ENCODE data around the gene POMT2. TPM values are rescaled to one million over a fixed set of nuclear protein-coding genes. Genes with fewer than 3 reads are reported as not detected.

Gene POMT2
- total and polyA plus RNA-seq, 9 donors, result 11.7 to 25.9 (median 24.2) TPM

GRCh38 chr14:77260199-77260598 lies 60.5 kb downstream of the POMT2 start:
- H3K9me3 ChIP-seq (replicated peaks; ENCODE audit: control insufficient read depth, low read depth, low read length), result no peaks in the 10 kb centered on the region
- H3K27ac ChIP-seq (ENCODE audit: low read length), result no peak overlapping the region
- no peak overlapping the region for H3K4me3 ChIP-seq (ENCODE audit: low read length)
- H3K36me3 ChIP-seq (ENCODE audit: control insufficient read depth, insufficient read depth, low read length), result no peaks in the 10 kb centered on the region
- WGBS (ENCODE audit: insufficient coverage), result 77% methylated on average over 11 of the region's 11 CpGs
- no peaks in the 10 kb centered on the region for H3K4me1 ChIP-seq (ENCODE audit: control insufficient read depth, insufficient read depth, low read length)
- DNase-seq, result no peak
- H3K27me3 ChIP-seq (ENCODE audit: control insufficient read depth, insufficient read depth, low read length), result peaks cover 3% of the 10 kb centered on the region

GRCh38 chr14:77259025-77259715 lies 61.5 kb downstream of the POMT2 start:
- Histone ChIP-seq H3K4me1 (ENCODE audit: control insufficient read depth, insufficient read depth, low read length) (no peaks in the 10 kb centered on the region), H3K9me3 (replicated peaks; ENCODE audit: control insufficient read depth, low read depth, low read length) (no peaks in the 10 kb centered on the region), H3K36me3 (ENCODE audit: control insufficient read depth, insufficient read depth, low read length) (no peaks in the 10 kb centered on the region), H3K27me3 (ENCODE audit: control insufficient read depth, insufficient read depth, low read length) (peaks cover 3% of the 10 kb centered on the region), H3K4me3 (ENCODE audit: low read length) (no peak overlapping the region), H3K27ac (ENCODE audit: low read length) (no peak overlapping the region)
- WGBS (ENCODE audit: insufficient coverage), result 55% methylated on average over 4 of the region's 11 CpGs
- no peak for DNase-seq

GRCh38 chr14:77258566-77258965 lies 62.1 kb downstream of the POMT2 start:
- DNase-seq, result no peak
- H3K27ac ChIP-seq (ENCODE audit: low read length), result no peak overlapping the region
- WGBS (ENCODE audit: insufficient coverage), result 92% methylated on average over 2 of the region's 5 CpGs
- H3K4me3 ChIP-seq (ENCODE audit: low read length), result no peak overlapping the region
- no peaks in the 10 kb centered on the region for H3K9me3 ChIP-seq (replicated peaks; ENCODE audit: control insufficient read depth, low read depth, low read length)
- no peaks in the 10 kb centered on the region for H3K4me1 ChIP-seq (ENCODE audit: control insufficient read depth, insufficient read depth, low read length)
- peaks cover 3% of the 10 kb centered on the region for H3K27me3 ChIP-seq (ENCODE audit: control insufficient read depth, insufficient read depth, low read length)
- no peaks in the 10 kb centered on the region for H3K36me3 ChIP-seq (ENCODE audit: control insufficient read depth, insufficient read depth, low read length)

- Histone ChIP-seq H3K4me1 (ENCODE audit: control insufficient read depth, insufficient read depth, low read length) (no peaks in the 10 kb centered on the region), H3K36me3 (ENCODE audit: control insufficient read depth, insufficient read depth, low read length) (no peaks in the 10 kb centered on the region), H3K9me3 (replicated peaks; ENCODE audit: control insufficient read depth, low read depth, low read length) (no peaks in the 10 kb centered on the region), H3K27me3 (ENCODE audit: control insufficient read depth, insufficient read depth, low read length) (peaks cover 3% of the 10 kb centered on the region), H3K27ac (ENCODE audit: low read length) (no peak overlapping the region), H3K4me3 (ENCODE audit: low read length) (no peak overlapping the region)
- DNase-seq, result no peak
- WGBS (ENCODE audit: insufficient coverage), result 85% methylated on average over 10 of the region's 10 CpGs
These were observed 63.0 kb downstream of the POMT2 start for GRCh38 chr14:77257700-77258099.

GRCh38 chr14:77256694-77257093 lies 64.0 kb downstream of the POMT2 start:
- no peaks in the 10 kb centered on the region for H3K36me3 ChIP-seq (ENCODE audit: control insufficient read depth, insufficient read depth, low read length)
- H3K27ac ChIP-seq (ENCODE audit: low read length), result no peak overlapping the region
- no peaks in the 10 kb centered on the region for H3K4me1 ChIP-seq (ENCODE audit: control insufficient read depth, insufficient read depth, low read length)
- peaks cover 3% of the 10 kb centered on the region for H3K27me3 ChIP-seq (ENCODE audit: control insufficient read depth, insufficient read depth, low read length)
- WGBS (ENCODE audit: insufficient coverage), result 88% methylated on average over 5 of the region's 8 CpGs
- no peaks in the 10 kb centered on the region for H3K9me3 ChIP-seq (replicated peaks; ENCODE audit: control insufficient read depth, low read depth, low read length)
- H3K4me3 ChIP-seq (ENCODE audit: low read length), result no peak overlapping the region
- DNase-seq, result no peak

- Histone ChIP-seq H3K4me3 (ENCODE audit: low read length) (no peak overlapping the region), H3K27me3 (ENCODE audit: control insufficient read depth, insufficient read depth, low read length) (no peaks in the 10 kb centered on the region), H3K27ac (ENCODE audit: low read length) (no peak overlapping the region), H3K9me3 (replicated peaks; ENCODE audit: control insufficient read depth, low read depth, low read length) (no peaks in the 10 kb centered on the region), H3K36me3 (ENCODE audit: control insufficient read depth, insufficient read depth, low read length) (no peaks in the 10 kb centered on the region), H3K4me1 (ENCODE audit: control insufficient read depth, insufficient read depth, low read length) (no peaks in the 10 kb centered on the region)
- 66% methylated on average over 17 of the region's 20 CpGs for WGBS (ENCODE audit: insufficient coverage)
- DNase-seq, result no peak
These were observed 67.1 kb downstream of the POMT2 start for GRCh38 chr14:77253333-77254190.

- H3K36me3 ChIP-seq (ENCODE audit: control insufficient read depth, insufficient read depth, low read length), result no peaks in the 10 kb centered on the region
- H3K27me3 ChIP-seq (ENCODE audit: control insufficient read depth, insufficient read depth, low read length), result no peaks in the 10 kb centered on the region
- 90% methylated on average over 10 of the region's 11 CpGs for WGBS (ENCODE audit: insufficient coverage)
- no peaks in the 10 kb centered on the region for H3K4me1 ChIP-seq (ENCODE audit: control insufficient read depth, insufficient read depth, low read length)
- no peaks in the 10 kb centered on the region for H3K9me3 ChIP-seq (replicated peaks; ENCODE audit: control insufficient read depth, low read depth, low read length)
- H3K4me3 ChIP-seq (ENCODE audit: low read length), result no peak overlapping the region
- no peak for DNase-seq
- H3K27ac ChIP-seq (ENCODE audit: low read length), result no peak overlapping the region
These were observed 68.8 kb downstream of the POMT2 start for GRCh38 chr14:77251870-77252269.

GRCh38 chr14:77250927-77251326 lies 69.8 kb downstream of the POMT2 start:
- Histone ChIP-seq H3K9me3 (replicated peaks; ENCODE audit: control insufficient read depth, low read depth, low read length) (no peaks in the 10 kb centered on the region), H3K27ac (ENCODE audit: low read length) (no peak overlapping the region), H3K27me3 (ENCODE audit: control insufficient read depth, insufficient read depth, low read length) (no peaks in the 10 kb centered on the region), H3K4me3 (ENCODE audit: low read length) (no peak overlapping the region), H3K4me1 (ENCODE audit: control insufficient read depth, insufficient read depth, low read length) (no peaks in the 10 kb centered on the region), H3K36me3 (ENCODE audit: control insufficient read depth, insufficient read depth, low read length) (no peaks in the 10 kb centered on the region)
- 100% methylated on average over 2 of the region's 6 CpGs for WGBS (ENCODE audit: insufficient coverage)
- DNase-seq, result no peak

GRCh38 chr14:77249286-77249685 lies 71.4 kb downstream of the POMT2 start:
- 93% methylated on average over 6 of the region's 7 CpGs for WGBS (ENCODE audit: insufficient coverage)
- Histone ChIP-seq H3K4me1 (ENCODE audit: control insufficient read depth, insufficient read depth, low read length) (no peaks in the 10 kb centered on the region), H3K4me3 (ENCODE audit: low read length) (no peak overlapping the region), H3K36me3 (ENCODE audit: control insufficient read depth, insufficient read depth, low read length) (no peaks in the 10 kb centered on the region), H3K9me3 (replicated peaks; ENCODE audit: control insufficient read depth, low read depth, low read length) (no peaks in the 10 kb centered on the region), H3K27me3 (ENCODE audit: control insufficient read depth, insufficient read depth, low read length) (no peaks in the 10 kb centered on the region), H3K27ac (ENCODE audit: low read length) (no peak overlapping the region)
- no peak for DNase-seq

GRCh38 chr14:77248666-77249065 lies 72.0 kb downstream of the POMT2 start:
- Histone ChIP-seq H3K4me3 (ENCODE audit: low read length) (no peak overlapping the region), H3K36me3 (ENCODE audit: control insufficient read depth, insufficient read depth, low read length) (no peaks in the 10 kb centered on the region), H3K9me3 (replicated peaks; ENCODE audit: control insufficient read depth, low read depth, low read length) (no peaks in the 10 kb centered on the region), H3K4me1 (ENCODE audit: control insufficient read depth, insufficient read depth, low read length) (no peaks in the 10 kb centered on the region), H3K27ac (ENCODE audit: low read length) (no peak overlapping the region), H3K27me3 (ENCODE audit: control insufficient read depth, insufficient read depth, low read length) (no peaks in the 10 kb centered on the region)
- DNase-seq, result no peak
- 92% methylated on average over 6 of the region's 7 CpGs for WGBS (ENCODE audit: insufficient coverage)

Data from muscle of leg (tissue), 11 donors.